HG02623 (cell line): ENCODE data around the gene PER2.
"Not testable (repeated sequence)": the region's sequence is repeated elsewhere in the genome, so short reads cannot be mapped to it uniquely, and the experiment has no call there.

ENCODE experiments used
- ATAC-seq: cut with Tn5 transposase; IDR thresholded peaks from one replicate; pipeline ENCODE4 v1.9.1; 2021; ENCODE audit warnings: moderate library complexity; ENCODE audit not compliant: unreplicated experiment

The PER2 gene

DNA sequence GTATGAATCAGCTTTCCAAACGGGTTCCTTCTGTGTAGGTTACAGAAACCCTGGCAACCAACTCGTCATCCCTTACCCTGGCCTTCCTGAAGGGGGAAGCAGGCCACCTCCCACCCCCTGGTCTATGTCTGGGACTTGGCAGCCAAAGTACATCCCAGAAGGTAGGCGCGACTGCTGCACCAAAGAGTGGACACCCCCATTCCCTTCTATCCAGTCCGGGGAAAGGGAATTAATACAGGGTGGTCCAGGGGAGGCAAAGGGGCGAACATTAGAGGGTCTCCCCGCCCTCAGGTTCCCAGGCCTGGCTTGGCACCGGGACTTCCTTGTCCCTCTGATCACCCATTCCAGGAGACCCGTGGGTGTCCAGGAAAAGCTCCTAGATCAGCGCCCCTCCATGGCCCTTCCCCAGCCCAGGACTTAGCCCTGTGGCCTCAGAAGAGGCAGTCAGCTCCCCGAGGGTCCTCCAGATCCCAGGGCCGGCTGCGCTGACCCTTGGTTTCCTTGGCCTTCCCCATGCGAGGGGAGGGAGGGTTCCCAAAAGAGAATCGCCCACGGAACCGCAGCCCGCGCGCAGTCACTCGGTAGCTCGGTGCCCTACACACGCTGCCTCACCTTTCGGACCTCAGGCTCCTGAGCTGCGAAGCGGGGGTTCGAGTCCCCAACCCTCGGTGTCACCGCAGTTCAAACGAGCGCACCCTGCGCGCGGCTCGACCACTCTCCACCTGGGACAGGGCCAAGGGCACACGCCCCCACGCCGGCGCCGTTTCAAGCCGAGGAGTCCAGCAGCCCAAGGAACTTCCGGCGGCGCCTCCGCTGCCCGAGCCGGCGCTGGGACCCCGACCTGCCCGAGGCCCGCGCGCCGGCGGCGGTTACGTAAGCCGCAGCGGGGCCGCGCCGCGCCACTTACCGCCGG lies at the start of gene PER2:
PER2 (minus strand) TSS at position 874 of the 913 bp plus-strand sequence. CDS start 10,674 bp downstream, outside the sequence.
- peak; percentile 34 for ATAC-seq

DNA sequence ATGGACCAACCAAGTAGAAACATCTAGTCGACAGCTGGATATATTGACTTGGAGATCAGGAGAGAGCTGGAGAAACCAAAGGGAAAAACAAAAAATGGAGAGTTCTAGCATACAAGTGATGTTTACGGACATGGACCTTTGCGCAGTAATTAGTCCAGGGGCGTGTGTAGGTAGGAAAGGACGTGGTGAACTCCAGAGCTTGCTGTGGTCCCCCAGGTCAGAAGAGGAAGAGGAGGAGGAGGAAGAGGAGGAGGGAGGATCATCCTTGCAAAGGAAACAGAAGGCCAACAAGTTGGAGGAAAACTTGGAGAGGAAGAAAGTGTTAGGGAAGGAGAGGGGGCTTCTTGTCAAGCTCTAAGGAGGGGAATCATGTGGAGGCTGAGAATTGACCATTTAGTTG lies 49.4 kb upstream of the PER2 start:
- no peak for ATAC-seq

- ATAC-seq, result no peak
Measured at GRCh38 chr2:238336793-238337444, 48.5 kb upstream of the PER2 start.

DNA sequence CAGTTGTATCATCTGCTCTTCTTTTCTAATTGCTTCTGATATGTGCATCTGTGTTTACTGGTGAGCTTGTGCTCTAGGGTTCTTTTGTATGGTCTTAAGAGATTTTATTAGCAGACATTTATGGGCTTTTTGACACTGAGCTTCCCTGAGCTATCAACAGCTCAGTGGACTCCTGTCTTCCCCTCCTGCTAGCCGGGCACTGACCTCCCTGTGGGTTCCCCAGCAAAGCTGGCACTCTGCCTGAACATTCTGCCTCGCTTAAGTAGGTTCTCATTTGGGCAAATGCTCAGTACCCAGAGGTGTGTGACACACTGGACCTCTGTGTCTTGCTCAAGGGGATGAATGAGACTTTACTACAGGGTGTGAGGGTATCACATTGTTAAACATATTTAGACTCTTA lies 47.7 kb upstream of the PER2 start:
- ATAC-seq, result no peak

GRCh38 chr2:238335591-238335990 lies 47.2 kb upstream of the PER2 start:
- not testable (repeated sequence) for ATAC-seq

- no peak for ATAC-seq
Measured at GRCh38 chr2:238334885-238335284, 46.5 kb upstream of the PER2 start.

- no peak for ATAC-seq
Measured at GRCh38 chr2:238331916-238332315, 43.5 kb upstream of the PER2 start.

DNA sequence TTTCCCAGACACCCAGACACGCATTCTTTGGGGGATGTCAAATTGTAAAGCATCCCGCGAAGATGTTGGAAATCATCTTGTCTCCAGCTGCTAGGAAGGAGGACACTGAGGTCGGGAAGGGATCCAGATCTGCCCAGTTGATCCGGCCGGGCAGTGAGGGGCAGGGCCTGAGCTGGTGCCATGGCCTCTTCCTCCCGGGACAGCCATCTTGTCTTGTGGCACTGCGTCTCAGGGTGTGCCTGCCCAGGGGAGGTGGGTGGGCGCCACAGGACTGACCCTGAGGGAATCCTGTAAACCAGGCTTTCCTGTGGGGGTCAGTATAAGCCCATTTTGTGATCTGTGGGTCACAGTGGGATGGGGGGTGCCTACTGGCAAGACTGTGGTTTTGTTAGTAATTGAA lies 42.0 kb upstream of the PER2 start:
- no peak for ATAC-seq

GRCh38 chr2:238327751-238328150 lies 39.3 kb upstream of the PER2 start:
- ATAC-seq, result no peak

DNA sequence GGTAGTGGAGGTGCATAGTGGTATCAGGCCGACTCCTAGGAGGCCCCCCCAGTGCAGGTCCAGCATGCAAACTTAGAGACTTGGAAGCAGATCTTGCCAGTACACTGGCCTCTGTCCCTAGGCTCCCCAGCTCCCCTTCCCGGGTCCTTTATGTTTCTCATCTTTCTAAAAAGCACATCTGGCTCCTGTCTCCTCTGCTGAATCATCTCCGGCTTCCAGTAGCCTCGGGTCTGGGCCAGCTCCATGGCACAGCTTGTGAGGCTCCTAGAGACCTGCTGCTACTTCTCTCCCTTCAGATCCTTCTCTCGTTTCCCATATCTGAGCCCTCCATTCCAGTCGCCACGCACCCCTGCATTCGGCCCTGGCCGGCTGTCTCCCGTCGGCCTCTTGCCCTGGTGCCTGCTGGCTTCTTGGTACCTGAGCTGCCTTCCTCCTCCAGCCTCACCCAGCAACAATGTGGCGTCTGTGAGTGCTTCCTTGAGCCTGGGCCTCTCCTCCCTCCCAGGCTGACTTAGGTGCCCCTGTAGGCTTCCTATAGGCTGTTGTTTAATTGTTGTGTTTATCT lies 38.5 kb upstream of the PER2 start:
- no peak for ATAC-seq

GRCh38 chr2:238325694-238326093 lies 37.3 kb upstream of the PER2 start:
- ATAC-seq, result no peak

GRCh38 chr2:238324248-238324647 lies 35.8 kb upstream of the PER2 start:
- ATAC-seq, result not testable (repeated sequence)

- no peak for ATAC-seq
Measured at GRCh38 chr2:238322001-238322411, 33.6 kb upstream of the PER2 start.

GRCh38 chr2:238321467-238321866 lies 33.1 kb upstream of the PER2 start:
- ATAC-seq, result no peak

DNA sequence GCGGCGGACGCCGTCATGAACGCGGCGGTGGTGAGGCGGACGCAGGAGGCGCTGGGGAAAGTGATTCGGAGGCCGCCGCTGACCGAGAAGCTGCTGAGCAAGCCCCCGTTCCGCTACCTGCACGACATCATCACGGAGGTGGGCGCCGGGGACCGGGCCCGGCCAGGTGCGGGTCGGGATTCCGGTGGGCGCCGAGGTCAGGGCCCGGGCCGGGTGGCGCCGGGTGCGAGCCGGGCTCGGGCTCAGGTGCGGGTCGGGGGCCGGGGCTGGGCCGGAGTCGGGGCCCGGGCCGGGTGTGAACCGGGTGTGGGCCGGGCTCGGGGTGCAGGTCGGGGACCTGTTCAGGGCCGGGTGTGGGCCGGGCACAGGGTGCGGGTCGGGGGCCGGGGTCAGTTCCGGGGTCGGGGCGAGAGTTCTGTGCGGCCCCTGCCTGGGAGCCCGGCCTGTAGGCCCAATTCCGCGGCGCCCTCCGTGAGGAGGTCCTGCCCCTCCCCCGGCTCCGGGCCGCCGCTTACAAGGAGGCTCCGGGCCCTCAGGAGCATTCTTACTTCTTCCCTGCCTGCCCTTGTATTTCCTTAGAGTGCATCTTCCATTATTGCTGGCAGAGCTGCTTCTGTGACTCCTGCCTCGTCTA lies 32.4 kb upstream of the PER2 start:
- ATAC-seq, result peak; percentile 21

DNA sequence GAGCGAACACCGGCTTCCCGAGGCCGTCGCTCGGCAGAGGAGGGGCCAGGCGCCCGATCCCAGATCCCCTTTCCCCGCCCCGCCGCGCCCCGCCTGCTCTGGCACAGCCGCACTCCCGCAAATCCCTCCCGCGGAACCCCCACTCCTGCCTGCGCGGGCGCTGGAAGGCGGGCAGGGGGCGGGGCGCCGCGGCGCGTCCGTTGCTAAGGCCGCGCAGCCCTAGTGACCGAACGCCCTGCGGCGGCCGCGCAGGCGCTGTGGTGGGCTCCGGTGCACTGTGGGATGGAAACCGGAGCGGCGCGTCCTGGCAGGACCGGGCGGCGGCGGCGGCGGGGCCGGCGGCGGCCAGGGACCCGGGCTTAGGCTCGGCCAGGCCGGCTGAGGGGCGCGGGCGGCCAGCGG lies 31.8 kb upstream of the PER2 start, which contains the start of gene TRAF3IP1:
TRAF3IP1 (plus strand) TSS at position 273 of the 402 bp plus-strand sequence. CDS start 145 bp downstream, outside the sequence.
- peak; percentile 95 for ATAC-seq

- ATAC-seq, result no peak
Measured at GRCh38 chr2:238315031-238315595, 26.7 kb upstream of the PER2 start.

DNA sequence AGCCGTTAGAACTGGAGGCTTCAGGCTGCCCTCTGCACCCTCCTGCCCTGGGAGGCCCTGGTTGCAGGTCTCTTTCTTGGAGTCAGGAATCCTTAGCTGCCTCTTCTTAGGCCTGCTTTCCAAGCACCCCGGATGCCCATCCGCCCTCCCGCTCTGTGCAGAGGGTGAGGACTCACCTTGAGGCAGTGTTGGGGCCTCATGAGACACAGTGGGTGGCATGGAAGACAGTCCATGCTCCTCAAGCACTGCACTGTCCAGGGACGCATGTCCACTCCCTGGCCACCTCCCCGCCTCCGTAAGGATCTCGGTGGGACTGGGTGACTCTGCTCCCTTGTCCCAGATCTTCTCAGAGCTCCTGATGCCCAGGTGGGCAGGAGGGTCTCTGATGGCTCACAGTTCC lies 26.2 kb upstream of the PER2 start:
- no peak for ATAC-seq

- ATAC-seq, result no peak
Measured at GRCh38 chr2:238313991-238314350, 25.6 kb upstream of the PER2 start.

DNA sequence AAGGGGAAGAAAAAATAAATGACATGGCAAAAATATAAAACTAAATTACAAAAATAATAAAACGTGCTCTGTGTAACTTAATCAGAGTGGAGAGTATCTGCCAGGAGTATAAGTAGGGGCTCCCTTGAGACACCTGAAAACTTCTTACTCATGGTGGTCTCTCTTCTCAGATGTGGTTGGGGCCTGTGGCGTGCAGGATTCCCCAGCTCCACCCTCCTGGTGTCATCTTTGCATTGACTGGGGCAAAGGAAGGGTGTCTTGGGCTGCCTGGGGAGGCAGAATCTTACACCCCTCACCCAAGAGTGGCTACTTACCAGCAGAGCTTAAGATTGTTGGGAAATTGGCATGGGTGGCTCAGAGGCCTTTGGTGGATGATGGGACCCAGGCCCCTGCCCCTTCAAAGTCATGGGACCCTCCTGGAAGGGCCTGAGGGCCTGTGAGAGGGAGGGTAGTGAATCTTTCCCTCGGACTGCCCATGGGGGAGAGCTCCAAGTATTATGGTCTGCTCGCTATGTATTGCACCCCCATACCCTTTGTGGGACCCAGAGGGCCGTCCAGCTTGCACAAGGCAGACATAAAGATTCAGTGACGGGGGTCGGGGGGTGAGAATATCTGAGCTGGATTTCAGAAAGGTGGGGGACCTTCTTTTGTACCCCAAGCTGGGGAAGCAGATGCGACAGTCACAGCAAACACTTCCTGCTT lies 25.0 kb upstream of the PER2 start:
- ATAC-seq, result no peak
